NCI-H1092 treated with DMSO at 0.1 percent for 48 hours (cell line): Measurements from ENCODE around the gene TPO.
"Not testable (repeated sequence)": the region's sequence is repeated elsewhere in the genome, so short reads cannot be mapped to it uniquely, and the experiment has no call there.

ENCODE experiments used
- DNase-seq: peaks from one replicate; lab custom pipeline; 2025; lab: John Stamatoyannopoulos, UW

Gene TPO

DNA sequence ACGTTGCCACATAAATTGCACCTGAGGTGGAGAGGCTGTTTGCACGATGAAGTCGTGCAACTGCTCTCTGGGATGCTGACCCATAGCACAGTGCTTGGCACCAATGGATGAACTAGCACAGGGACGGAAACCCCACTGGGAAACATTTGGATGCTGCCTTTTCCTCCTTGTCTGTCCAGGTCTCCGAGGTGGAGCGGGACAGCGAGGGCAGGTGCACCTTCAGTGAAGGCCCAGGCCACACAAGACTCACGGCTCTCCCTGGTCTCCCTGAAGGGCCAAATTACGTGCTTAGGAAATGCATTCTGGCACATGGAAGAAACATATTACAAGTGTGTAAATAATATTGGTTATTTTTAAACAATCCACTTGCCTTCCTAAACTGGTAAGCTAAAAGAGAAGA, 70.3 kb downstream of the TPO start:
- DNase-seq, result no peak

- DNase-seq, result no peak
These were observed 71.0 kb downstream of the TPO start for GRCh38 chr2:1484131-1484884.

GRCh38 chr2:1486670-1487069, 73.4 kb downstream of the TPO start:
- DNase-seq, result no peak

- no peak for DNase-seq
These were observed 74.5 kb downstream of the TPO start for GRCh38 chr2:1487758-1488157.

GRCh38 chr2:1488181-1488671, 75.0 kb downstream of the TPO start:
- no peak for DNase-seq

DNA sequence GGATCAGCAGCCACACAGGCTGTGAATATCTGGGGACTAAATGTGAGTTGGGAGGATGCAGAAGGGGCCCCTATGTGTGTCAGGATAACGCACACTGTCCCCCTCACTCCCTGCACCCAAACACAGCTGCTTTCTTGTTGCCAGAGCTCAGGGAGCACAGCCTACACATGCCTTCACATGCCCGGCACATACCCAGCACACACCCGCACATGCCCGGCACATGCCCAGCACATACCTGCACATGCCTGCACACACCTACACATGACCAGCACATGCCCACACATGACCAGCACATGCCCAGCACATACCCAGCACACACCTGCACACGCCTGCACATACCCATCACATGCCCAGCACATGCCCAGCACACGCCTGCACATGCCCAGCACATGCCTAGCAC, 75.6 kb downstream of the TPO start:
- no peak for DNase-seq

GRCh38 chr2:1489486-1489885, 76.2 kb downstream of the TPO start:
- DNase-seq, result no peak

DNA sequence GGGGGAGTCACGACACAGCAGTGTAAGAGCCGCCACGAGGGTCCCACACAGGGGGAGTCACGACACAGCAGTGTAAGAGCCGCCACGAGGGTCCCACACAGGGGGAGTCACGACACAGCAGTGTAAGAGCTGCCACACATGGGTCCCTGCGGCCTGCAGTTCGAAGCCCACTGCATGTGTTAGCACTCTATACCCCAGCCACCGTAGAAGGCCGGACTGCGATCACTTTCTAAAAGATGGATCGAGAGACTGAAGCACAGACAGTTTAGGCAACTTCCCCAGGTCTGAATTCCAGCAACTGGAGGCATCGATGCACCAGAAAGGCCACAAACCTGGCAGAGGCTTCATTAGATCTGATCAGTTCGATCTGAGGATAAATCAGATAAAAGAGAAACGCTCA, 77.1 kb downstream of the TPO start:
- not testable (repeated sequence) for DNase-seq

GRCh38 chr2:1491751-1492150, 78.5 kb downstream of the TPO start:
- DNase-seq, result no peak

GRCh38 chr2:1492231-1492630, 79.0 kb downstream of the TPO start:
- not testable (repeated sequence) for DNase-seq

GRCh38 chr2:1492711-1493430, 79.6 kb downstream of the TPO start:
- DNase-seq, result no peak

GRCh38 chr2:1493431-1494126, 80.3 kb downstream of the TPO start:
- no peak for DNase-seq

GRCh38 chr2:1494257-1494656, 81.0 kb downstream of the TPO start:
- no peak for DNase-seq

DNA sequence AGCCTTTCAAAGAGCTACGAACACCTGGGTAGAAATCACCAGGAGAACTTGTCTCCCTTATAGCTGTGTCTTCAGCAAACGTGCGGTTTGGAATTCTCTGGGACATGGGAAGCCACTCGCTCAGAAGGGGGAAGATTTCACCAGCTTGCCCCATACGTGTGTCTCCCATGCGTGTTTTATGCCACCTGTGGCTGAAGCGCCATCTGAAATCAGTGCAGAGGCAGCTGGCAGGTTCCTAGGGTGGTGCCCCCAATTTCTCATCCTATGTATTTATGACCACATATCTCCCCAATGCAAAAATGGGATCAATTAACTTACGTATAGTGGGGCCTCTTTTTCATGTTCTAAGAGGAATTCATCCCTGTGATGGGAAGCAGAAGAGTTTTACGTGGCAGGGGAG, 81.6 kb downstream of the TPO start:
- no peak for DNase-seq

- no peak for DNase-seq
These were observed 82.6 kb downstream of the TPO start for GRCh38 chr2:1495676-1496358.

DNA sequence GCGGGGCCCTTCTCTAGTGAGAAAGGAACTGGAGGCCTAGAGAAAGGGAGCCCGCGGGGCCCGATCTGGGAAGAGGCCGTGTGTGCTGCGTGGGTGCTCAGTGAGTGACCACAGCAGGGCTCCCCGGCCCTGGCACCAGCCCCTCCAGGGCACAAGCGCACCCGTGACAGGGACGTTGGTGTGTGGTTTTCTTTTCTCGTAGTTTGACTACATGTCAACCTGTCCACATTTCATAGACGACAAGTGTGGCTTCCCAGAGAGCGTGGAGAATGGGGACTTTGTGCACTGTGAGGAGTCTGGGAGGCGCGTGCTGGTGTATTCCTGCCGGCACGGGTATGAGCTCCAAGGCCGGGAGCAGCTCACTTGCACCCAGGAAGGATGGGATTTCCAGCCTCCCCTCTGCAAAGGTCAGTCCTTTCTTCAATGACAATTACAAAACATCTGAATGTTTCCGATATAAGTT, 83.1 kb downstream of the TPO start:
- no peak for DNase-seq

DNA sequence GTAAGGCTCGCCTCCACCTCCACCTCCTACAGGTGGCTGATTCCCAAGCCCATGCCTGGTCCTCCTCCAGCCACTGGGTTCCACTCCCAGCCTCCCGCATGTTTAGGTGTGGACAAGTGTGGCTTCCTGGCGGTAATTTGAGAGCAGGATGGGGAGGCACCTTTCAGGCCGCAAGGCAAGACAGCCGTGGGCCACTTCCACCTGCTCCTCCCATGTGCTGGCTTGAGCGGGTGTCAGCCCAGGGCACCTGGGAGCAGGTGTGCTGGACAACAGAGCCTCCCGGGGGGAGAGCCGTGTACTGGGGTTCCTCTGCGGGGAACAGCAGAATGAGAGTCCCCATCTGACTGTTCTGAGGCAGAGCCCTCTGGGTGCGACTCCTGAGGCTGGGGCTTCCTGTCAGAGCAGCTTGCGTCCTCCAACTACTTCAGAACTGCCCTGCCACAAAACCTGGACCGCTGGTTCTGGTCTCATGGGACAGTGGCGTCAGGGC, 83.9 kb downstream of the TPO start:
- DNase-seq, result no peak

- no peak for DNase-seq
These were observed 84.9 kb downstream of the TPO start for GRCh38 chr2:1498176-1498575.

GRCh38 chr2:1499033-1499795, 86.0 kb downstream of the TPO start:
- DNase-seq, result no peak

GRCh38 chr2:1501038-1501851, 88.0 kb downstream of the TPO start:
- no peak for DNase-seq
